HEK293 (cell line): Measurements from ENCODE around the gene PDE10A.
A peak's percentile ranks its signal among the peaks of the same experiment; 100 is the strongest.

Experiments used
- CTCF ChIP-seq: fragments of 450-650 bp; formaldehyde crosslinking; IDR thresholded peaks from 2 replicates; pipeline ENCODE4 v1.5.1; 2016; ENCODE audit warnings: missing biosample characterization, missing genetic modification characterization
- EGR2 ChIP-seq: fragments of 450-650 bp; formaldehyde crosslinking; IDR thresholded peaks from 2 replicates; pipeline ENCODE4 v1.5.1; 2016; ENCODE audit warnings: low read depth, missing biosample characterization, missing genetic modification characterization
- KLF10 ChIP-seq: fragments of 450-650 bp; IDR thresholded peaks from 2 replicates; pipeline ENCODE4 v1.5.1; 2018; ENCODE audit warnings: missing biosample characterization, mild to moderate bottlenecking, missing genetic modification characterization
- KLF16 ChIP-seq: fragments of 450-650 bp; formaldehyde crosslinking; IDR thresholded peaks from 2 replicates; pipeline ENCODE4 v1.5.1; 2017; ENCODE audit warnings: missing biosample characterization, missing genetic modification characterization
- OSR2 ChIP-seq: fragments of 450-650 bp; formaldehyde crosslinking; IDR thresholded peaks from 2 replicates; pipeline ENCODE4 v1.5.1; 2016; ENCODE audit warnings: missing biosample characterization, missing genetic modification characterization
- SALL2 ChIP-seq: fragments of 450-650 bp; formaldehyde crosslinking; IDR thresholded peaks from 2 replicates; pipeline ENCODE4 v1.5.0; 2017; ENCODE audit warnings: missing biosample characterization, mild to moderate bottlenecking, missing genetic modification characterization, borderline replicate concordance
- SP7 ChIP-seq: fragments of 450-650 bp; formaldehyde crosslinking; IDR thresholded peaks from 2 replicates; pipeline ENCODE4 v1.5.1; 2016; ENCODE audit warnings: missing biosample characterization, missing genetic modification characterization
- ZBTB11 ChIP-seq: fragments of 450-650 bp; formaldehyde crosslinking; conservative IDR thresholded peaks from 2 replicates; pipeline ENCODE4 v1.5.1; 2016; ENCODE audit warnings: low read depth, missing biosample characterization, missing genetic modification characterization
- ZFP37 ChIP-seq: fragments of 450-650 bp; formaldehyde crosslinking; IDR thresholded peaks from 2 replicates; pipeline ENCODE4 v1.5.1; 2016; ENCODE audit warnings: missing biosample characterization, missing genetic modification characterization
- ZIC2 ChIP-seq: fragments of 450-650 bp; formaldehyde crosslinking; IDR thresholded peaks from 2 replicates; pipeline ENCODE4 v1.5.1; 2016; ENCODE audit warnings: missing biosample characterization, missing genetic modification characterization
- ZNF114 ChIP-seq: fragments of 450-650 bp; formaldehyde crosslinking; IDR thresholded peaks from 2 replicates; pipeline ENCODE4 v1.5.0; 2017; ENCODE audit warnings: missing biosample characterization, missing genetic modification characterization
- ZNF121 ChIP-seq: fragments of 450-650 bp; formaldehyde crosslinking; IDR thresholded peaks from 2 replicates; pipeline ENCODE4 v1.5.1; 2016; ENCODE audit warnings: missing biosample characterization, missing genetic modification characterization
- ZNF140 ChIP-seq: fragments of 450-650 bp; formaldehyde crosslinking; IDR thresholded peaks from 2 replicates; pipeline ENCODE4 v1.5.1; 2016; ENCODE audit warnings: missing biosample characterization, missing genetic modification characterization
- ZNF239 ChIP-seq: fragments of 450-650 bp; formaldehyde crosslinking; IDR thresholded peaks from 2 replicates; pipeline ENCODE4 v1.5.1; 2016; ENCODE audit warnings: missing biosample characterization, missing genetic modification characterization
- ZNF311 ChIP-seq: fragments of 450-650 bp; formaldehyde crosslinking; IDR thresholded peaks from 2 replicates; pipeline ENCODE4 v1.5.1; 2017; ENCODE audit warnings: missing biosample characterization, missing genetic modification characterization, borderline replicate concordance
- ZNF391 ChIP-seq: fragments of 450-650 bp; formaldehyde crosslinking; IDR thresholded peaks from 2 replicates; pipeline ENCODE4 v1.5.1; 2016; ENCODE audit warnings: low read depth, missing biosample characterization, missing genetic modification characterization, borderline replicate concordance
- ZNF518A ChIP-seq: fragments of 450-650 bp; formaldehyde crosslinking; conservative IDR thresholded peaks from 2 replicates; pipeline ENCODE4 v1.5.1; 2016; ENCODE audit warnings: low read depth, missing biosample characterization, missing genetic modification characterization
- ZNF544 ChIP-seq: fragments of 450-650 bp; formaldehyde crosslinking; IDR thresholded peaks from 2 replicates; pipeline ENCODE4 v1.5.0; 2017; ENCODE audit warnings: missing biosample characterization, missing genetic modification characterization
- ZNF580 ChIP-seq: fragments of 450-650 bp; formaldehyde crosslinking; IDR thresholded peaks from 2 replicates; pipeline ENCODE4 v1.5.1; 2016; ENCODE audit warnings: missing biosample characterization, missing genetic modification characterization
- ZNF600 ChIP-seq: fragments of 450-650 bp; formaldehyde crosslinking; IDR thresholded peaks from 2 replicates; pipeline ENCODE4 v1.5.1; 2016; ENCODE audit warnings: missing biosample characterization, missing genetic modification characterization
- ZNF610 ChIP-seq: fragments of 450-650 bp; formaldehyde crosslinking; IDR thresholded peaks from 2 replicates; pipeline ENCODE4 v1.5.1; 2016; ENCODE audit warnings: missing biosample characterization, missing genetic modification characterization, borderline replicate concordance
- ZNF621 ChIP-seq: fragments of 450-650 bp; formaldehyde crosslinking; IDR thresholded peaks from 2 replicates; pipeline ENCODE4 v1.5.1; 2017; ENCODE audit warnings: missing biosample characterization, missing genetic modification characterization
- ZNF692 ChIP-seq: fragments of 450-650 bp; formaldehyde crosslinking; IDR thresholded peaks from 2 replicates; pipeline ENCODE4 v1.5.1; 2016; ENCODE audit warnings: missing biosample characterization, missing genetic modification characterization
- ZNF76 ChIP-seq: fragments of 450-650 bp; formaldehyde crosslinking; IDR thresholded peaks from 2 replicates; pipeline ENCODE4; 2016; ENCODE audit warnings: low read depth, missing biosample characterization, missing genetic modification characterization, borderline replicate concordance
- ZNF785 ChIP-seq: fragments of 450-650 bp; formaldehyde crosslinking; IDR thresholded peaks from 2 replicates; pipeline ENCODE4 v1.5.1; 2016; ENCODE audit warnings: missing biosample characterization, missing genetic modification characterization
- ZNF792 ChIP-seq: fragments of 450-650 bp; formaldehyde crosslinking; IDR thresholded peaks from 2 replicates; pipeline ENCODE4 v1.5.1; 2016; ENCODE audit warnings: missing biosample characterization, missing genetic modification characterization
- ZSCAN23 ChIP-seq: fragments of 450-650 bp; formaldehyde crosslinking; IDR thresholded peaks from 2 replicates; pipeline ENCODE4 v1.5.1; 2016; ENCODE audit warnings: missing biosample characterization, missing genetic modification characterization
- ZXDB ChIP-seq: fragments of 450-650 bp; formaldehyde crosslinking; IDR thresholded peaks from 2 replicates; pipeline ENCODE4 v1.5.1; 2016; ENCODE audit warnings: missing biosample characterization, missing genetic modification characterization

Gene PDE10A

GRCh38 chr6:165663736-165664558, 906 bp upstream of the PDE10A start (continued):
- peak; percentile 79; the same call in 1 of the 2 replicates for TF ChIP-seq ZNF692 (tag by site-specific recombination)
- TF ChIP-seq ZNF785 (tag by site-specific recombination), result no peak
- TF ChIP-seq ZNF311 (tag by site-specific recombination), result no peak
- 0 out of 2 replicates have a peak, but pooled peaks have one; percentile 27 for TF ChIP-seq ZNF391 (tag by site-specific recombination)
- peak; percentile 67 for TF ChIP-seq KLF16 (tag by site-specific recombination)
- no peak for TF ChIP-seq ZNF140 (tag by site-specific recombination)
- peak; percentile 55 for TF ChIP-seq SP7 (tag by site-specific recombination)
- TF ChIP-seq ZNF544 (tag by site-specific recombination), result no peak
- no peak for TF ChIP-seq ZNF239 (tag by site-specific recombination)
- TF ChIP-seq KLF10 (tag by site-specific recombination), result no peak
- TF ChIP-seq OSR2 (tag by site-specific recombination), result peak; percentile 83
- TF ChIP-seq ZNF114 (tag by site-specific recombination), result no peak
- TF ChIP-seq ZNF621 (tag by site-specific recombination), result no peak
- peak; percentile 59; the same call in 1 of the 2 replicates for TF ChIP-seq ZNF76 (tag by site-specific recombination)
- TF ChIP-seq ZFP37 (tag by site-specific recombination), result peak; percentile 83
- peak; percentile 36 for TF ChIP-seq ZNF600 (tag by site-specific recombination)
- peak; percentile 13; the same call in 1 of the 2 replicates for TF ChIP-seq ZIC2
- peak; percentile 24 for TF ChIP-seq ZNF610 (tag by site-specific recombination)
- TF ChIP-seq CTCF (tag by site-specific recombination), result peak; percentile 43; the same call in 1 of the 2 replicates
- TF ChIP-seq SALL2 (tag by site-specific recombination), result no peak
- TF ChIP-seq ZBTB11 (tag by site-specific recombination), result peak; percentile 36
- TF ChIP-seq ZNF518A, result no peak
- no peak; the same call in 1 of the 2 replicates for TF ChIP-seq ZNF121
- no peak for TF ChIP-seq EGR2
- no peak for TF ChIP-seq ZNF580 (tag by site-specific recombination)
- TF ChIP-seq ZXDB (tag by site-specific recombination), result peak; percentile 36; the same call in 1 of the 2 replicates
- peak; percentile 67; the same call in 1 of the 2 replicates for TF ChIP-seq ZNF792
- no peak for TF ChIP-seq ZSCAN23 (tag by site-specific recombination)
